ENCODE results near the gene MEMO1. TPM values are rescaled to one million over a fixed set of nuclear protein-coding genes. Genes with fewer than 3 reads are reported as not detected.
"Not testable (repeated sequence)": the region's sequence is repeated elsewhere in the genome, so short reads cannot be mapped to it uniquely, and the experiment has no call there.

Gene MEMO1
- total RNA-seq, 2 donors from 2014 or later = 5.6 to 13.2 TPM

- H3K9me3 ChIP-seq = no peaks in the 10 kb centered on the region
- no peaks in the 10 kb centered on the region for H3K27me3 ChIP-seq
- 85 to 93% methylated on average over 4 of the region's 4 CpGs for WGBS, 2 donors
- DNase-seq = no peak
- ATAC-seq = no peak
- no peaks in the 10 kb centered on the region for H3K4me1 ChIP-seq
- H3K36me3 ChIP-seq (replicated peaks in 1 of 2; ENCODE audit: insufficient read depth in 1 of 2, low read depth in 2 of 2) = no peaks in the 10 kb centered on the region
- H3K4me3 ChIP-seq = no peak overlapping the region
- TF ChIP-seq, protein P1, sequence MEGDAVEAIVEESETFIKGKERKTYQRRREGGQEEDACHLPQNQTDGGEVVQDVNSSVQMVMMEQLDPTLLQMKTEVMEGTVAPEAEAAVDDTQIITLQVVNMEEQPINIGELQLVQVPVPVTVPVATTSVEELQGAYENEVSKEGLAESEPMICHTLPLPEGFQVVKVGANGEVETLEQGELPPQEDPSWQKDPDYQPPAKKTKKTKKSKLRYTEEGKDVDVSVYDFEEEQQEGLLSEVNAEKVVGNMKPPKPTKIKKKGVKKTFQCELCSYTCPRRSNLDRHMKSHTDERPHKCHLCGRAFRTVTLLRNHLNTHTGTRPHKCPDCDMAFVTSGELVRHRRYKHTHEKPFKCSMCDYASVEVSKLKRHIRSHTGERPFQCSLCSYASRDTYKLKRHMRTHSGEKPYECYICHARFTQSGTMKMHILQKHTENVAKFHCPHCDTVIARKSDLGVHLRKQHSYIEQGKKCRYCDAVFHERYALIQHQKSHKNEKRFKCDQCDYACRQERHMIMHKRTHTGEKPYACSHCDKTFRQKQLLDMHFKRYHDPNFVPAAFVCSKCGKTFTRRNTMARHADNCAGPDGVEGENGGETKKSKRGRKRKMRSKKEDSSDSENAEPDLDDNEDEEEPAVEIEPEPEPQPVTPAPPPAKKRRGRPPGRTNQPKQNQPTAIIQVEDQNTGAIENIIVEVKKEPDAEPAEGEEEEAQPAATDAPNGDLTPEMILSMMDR (IDR thresholded peaks at IDR 0.05) = no peak
- TF ChIP-seq POLR2A (IDR thresholded peaks at IDR 0.05) = no peak
- no peak overlapping the region for H3K27ac ChIP-seq
- intact Hi-C loops (cut with DNase I) = no loop called here
Measured at GRCh38 chr2:31969178-31969577, 41.6 kb downstream of the MEMO1 start.

- intact Hi-C loops (cut with DNase I) = no loop called here
- ATAC-seq = no peak
- H3K27ac ChIP-seq = no peak overlapping the region
- TF ChIP-seq, protein P1 (IDR thresholded peaks at IDR 0.05) = no peak
- no peak for TF ChIP-seq POLR2A (IDR thresholded peaks at IDR 0.05)
- WGBS, 2 donors = 92 to 98% methylated on average over 1 of the region's 1 CpG
- H3K9me3 ChIP-seq = no peaks in the 10 kb centered on the region
- DNase-seq = no peak
- H3K4me3 ChIP-seq = no peak overlapping the region
- H3K27me3 ChIP-seq = no peaks in the 10 kb centered on the region
- H3K4me1 ChIP-seq = peaks cover 3% of the 10 kb centered on the region
- no peaks in the 10 kb centered on the region for H3K36me3 ChIP-seq (replicated peaks in 1 of 2; ENCODE audit: insufficient read depth in 1 of 2, low read depth in 2 of 2)
Measured at GRCh38 chr2:31967790-31968189, 43.0 kb downstream of the MEMO1 start.

- DNase-seq; H3K27me3 ChIP-seq; H3K27ac ChIP-seq; H3K36me3 ChIP-seq (replicated peaks in 1 of 2; ENCODE audit: insufficient read depth in 1 of 2, low read depth in 2 of 2); H3K9me3 ChIP-seq; ATAC-seq; H3K4me3 ChIP-seq; H3K4me1 ChIP-seq; intact Hi-C loops (cut with DNase I): not testable (repeated sequence)
- WGBS, 2 donors = 89 to 94% methylated on average over 6 of the region's 6 CpGs
Measured at GRCh38 chr2:31966402-31966801, 44.4 kb downstream of the MEMO1 start.

DNA sequence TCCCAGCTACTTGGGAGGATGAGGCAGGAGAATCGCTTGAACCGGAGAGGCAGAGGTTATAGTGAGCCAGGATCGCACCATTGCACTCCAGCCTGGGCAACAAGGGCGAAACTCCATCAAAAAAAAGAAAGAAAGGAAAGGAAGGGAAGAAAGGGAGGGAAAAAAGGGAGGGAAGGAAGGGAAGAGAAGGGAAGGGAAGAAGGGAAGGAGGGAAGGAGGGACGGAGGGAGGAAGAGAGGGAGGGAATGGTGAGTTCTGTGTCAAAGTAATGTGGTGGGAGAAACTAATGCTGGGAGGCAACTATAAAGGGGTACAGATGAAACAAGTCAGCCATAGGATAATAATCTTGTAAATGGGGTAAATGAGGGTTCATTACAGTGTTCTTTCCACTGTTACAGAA, 45.7 kb downstream of the MEMO1 start:
- Histone ChIP-seq H3K27ac (no peak overlapping the region), H3K4me3 (no peak overlapping the region), H3K9me3 (no peaks in the 10 kb centered on the region), H3K27me3 (no peaks in the 10 kb centered on the region), H3K4me1 (peaks cover 8% of the 10 kb centered on the region), H3K36me3 (replicated peaks in 1 of 2; ENCODE audit: insufficient read depth in 1 of 2, low read depth in 2 of 2) (no peaks in the 10 kb centered on the region)
- TF ChIP-seq, protein P1 (IDR thresholded peaks at IDR 0.05) = no peak
- TF ChIP-seq POLR2A (IDR thresholded peaks at IDR 0.05) = no peak
- DNase-seq (no peak), ATAC-seq (no peak)
- intact Hi-C loops (cut with DNase I) = no loop called here
- WGBS, 2 donors = 95% methylated on average over 5 of the region's 5 CpGs

DNA sequence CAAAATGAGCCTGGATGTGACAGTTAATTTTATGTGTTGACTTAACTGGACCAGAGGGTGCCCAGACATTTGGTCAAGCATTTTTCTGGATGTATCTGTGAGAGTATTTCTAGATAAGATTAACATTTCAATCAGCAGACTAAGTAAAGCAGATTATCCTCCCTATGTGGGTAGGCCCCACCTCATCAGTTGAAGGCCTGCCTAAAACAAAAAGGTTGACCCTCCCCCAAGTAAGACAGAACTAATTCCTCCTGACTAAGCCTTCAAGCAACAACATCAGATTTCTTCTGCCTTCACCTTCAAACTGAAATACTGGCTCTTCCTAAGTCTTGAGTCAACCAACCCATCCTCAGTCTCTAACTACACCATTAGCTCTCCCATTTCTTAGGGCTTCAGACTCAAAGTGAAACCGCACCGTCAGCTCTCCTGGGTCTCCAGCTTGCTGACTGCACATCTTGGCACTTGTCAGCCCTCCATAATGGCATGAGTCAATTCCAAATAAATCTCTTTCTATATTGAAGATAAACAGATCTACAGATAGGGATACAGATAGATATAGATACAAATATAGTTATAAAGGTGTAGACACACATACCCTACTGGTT, 47.9 kb downstream of the MEMO1 start:
- intact Hi-C loops (cut with DNase I) = no loop called here
- H3K36me3 ChIP-seq (replicated peaks in 1 of 2; ENCODE audit: insufficient read depth in 1 of 2, low read depth in 2 of 2) = no peaks in the 10 kb centered on the region
- DNase-seq = peak in 1 of 4 donors; percentile 10
- H3K4me1 ChIP-seq = peaks cover 8% of the 10 kb centered on the region
- no peaks in the 10 kb centered on the region for H3K27me3 ChIP-seq
- no peak overlapping the region for H3K4me3 ChIP-seq
- H3K9me3 ChIP-seq = no peaks in the 10 kb centered on the region
- H3K27ac ChIP-seq = no peak overlapping the region
- ATAC-seq = no peak
- TF ChIP-seq, protein P1 (IDR thresholded peaks at IDR 0.05) = no peak
- TF ChIP-seq POLR2A (IDR thresholded peaks at IDR 0.05) = no peak
- WGBS, 2 donors = 92 to 100% methylated on average over 2 of the region's 2 CpGs
